GM08714 (cell line): ENCODE results near the gene ACD.
A peak's percentile ranks its signal among the peaks of the same experiment; 100 is the strongest.

Experiments
- H3K4me3 ChIP-seq: fragments of 200-500 bp; sonication (Bioruptor generic); 2 replicates; pipeline ENCODE4 v1.5.1; 2014; ENCODE audit warnings: mild to moderate bottlenecking, low read length, inconsistent platforms
- ZNF274 ChIP-seq: IDR thresholded peaks from 2 replicates; pipeline ENCODE4 v1.6.1; 2012; ENCODE audit warnings: mild to moderate bottlenecking, low read depth, low read length

The ACD gene

GRCh38 chr16:67661101-67661761, 1.2 kb upstream of the ACD start:
- H3K4me3 ChIP-seq: peak overlapping the region; percentile 50; the same call in 1 of the 2 replicates
- no peak for TF ChIP-seq ZNF274

GRCh38 chr16:67660564-67661028, 536 bp upstream of the ACD start, which contains the start of gene PARD6A:
PARD6A (plus strand) TSS chr16:67660960; CDS start chr16:67661039, 79 bp downstream.
- TF ChIP-seq ZNF274: no peak
- H3K4me3 ChIP-seq: peak within 1 kb of the TSS; percentile 64

GRCh38 chr16:67658849-67659674, 998 bp downstream of the ACD start:
- TF ChIP-seq ZNF274: no peak
- peak overlapping the region; percentile 64; the same call in 1 of the 2 replicates for H3K4me3 ChIP-seq

GRCh38 chr16:67657751-67658518, 2.1 kb downstream of the ACD start:
- no peak overlapping the region for H3K4me3 ChIP-seq
- no peak for TF ChIP-seq ZNF274

- no peak for TF ChIP-seq ZNF274
- no peak overlapping the region for H3K4me3 ChIP-seq
These were observed 2.9 kb downstream of the ACD start for GRCh38 chr16:67657017-67657608.

GRCh38 chr16:67656344-67657016, 3.6 kb downstream of the ACD start:
- no peak for TF ChIP-seq ZNF274
- no peak overlapping the region for H3K4me3 ChIP-seq

- no peak overlapping the region for H3K4me3 ChIP-seq
- no peak for TF ChIP-seq ZNF274
These were observed 4.7 kb downstream of the ACD start for GRCh38 chr16:67655363-67655762.

- TF ChIP-seq ZNF274: no peak
- no peak overlapping the region for H3K4me3 ChIP-seq
These were observed 5.6 kb downstream of the ACD start for GRCh38 chr16:67654403-67654911.

- TF ChIP-seq ZNF274: no peak
- H3K4me3 ChIP-seq: no peak overlapping the region
These were observed 6.2 kb downstream of the ACD start for GRCh38 chr16:67653789-67654402.

GRCh38 chr16:67653128-67653788, 6.8 kb downstream of the ACD start:
- no peak overlapping the region for H3K4me3 ChIP-seq
- no peak for TF ChIP-seq ZNF274

GRCh38 chr16:67652578-67653127, 7.4 kb downstream of the ACD start:
- H3K4me3 ChIP-seq: no peak overlapping the region
- no peak for TF ChIP-seq ZNF274

GRCh38 chr16:67651847-67652246, 8.2 kb downstream of the ACD start:
- H3K4me3 ChIP-seq: no peak overlapping the region

More at GRCh38 chr16:67651847-67652246, 8.2 kb downstream of the ACD start:
- no peak for TF ChIP-seq ZNF274
